ENCODE results near the gene TPSG1. TPM values are rescaled to one million over a fixed set of nuclear protein-coding genes. Genes with fewer than 3 reads are reported as not detected.

The TPSG1 gene
- total RNA-seq, 1 experiment from 2014 or later, result not detected

DNA sequence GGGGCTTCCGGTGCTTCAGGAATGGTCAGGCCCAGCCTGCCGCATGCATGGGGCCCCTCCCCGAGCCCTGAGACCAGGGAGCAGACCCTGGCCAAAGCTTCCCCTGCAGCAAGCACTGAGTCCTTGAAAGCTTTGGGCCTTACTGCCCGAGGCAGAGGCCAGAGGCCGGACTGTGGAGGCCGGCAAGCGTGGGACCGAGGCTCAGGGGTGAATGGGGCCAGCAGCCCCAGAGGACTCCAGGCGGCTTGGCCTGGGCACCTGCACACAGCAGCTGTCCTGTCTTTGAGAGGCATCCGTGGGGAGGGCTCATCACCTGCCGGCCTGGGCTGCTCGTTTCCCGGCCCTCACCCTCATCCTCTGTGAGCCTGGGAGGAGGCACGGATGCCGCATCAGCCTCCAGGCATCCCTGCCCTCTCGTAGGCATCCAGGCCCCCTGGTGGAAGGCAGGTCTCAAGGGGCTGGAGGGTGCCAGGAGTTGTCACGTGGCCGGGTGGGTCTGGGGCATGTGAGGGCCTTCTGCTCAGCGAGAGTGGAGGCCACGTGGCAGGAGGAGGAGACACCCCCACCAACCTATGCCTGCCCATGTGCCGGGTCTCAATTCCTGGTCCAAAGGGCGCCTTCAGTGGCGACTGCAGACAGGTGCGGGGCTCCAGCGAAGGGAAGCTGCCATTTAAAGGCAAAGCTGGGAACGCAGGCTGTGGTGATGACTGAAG is 40.8 kb downstream of the TPSG1 start:
- H3K4me3 ChIP-seq (replicated peaks in 1 of 2; ENCODE audit: low read depth in 1 of 2, low read length in 2 of 2), result no peak overlapping the region
- ATAC-seq (no peak), DNase-seq (ENCODE audit: low read depth, low spot score) (no peak)
- no peak overlapping the region for H3K4me2 ChIP-seq (ENCODE audit: low read length)
- ChIA-PET RAD21 (ENCODE audit: low non-redundant PET in 1 of 2, low total read pairs in 2 of 2, uncharacterized antibody in 2 of 2, unreplicated experiment in 2 of 2) (no interaction called here), POLR2A (no interaction called here), CTCF (no interaction called here)
- no peaks in the 10 kb centered on the region for H3K9me3 ChIP-seq (ENCODE audit: control insufficient read depth in 1 of 2, insufficient read depth in 1 of 2, low read depth in 1 of 2, low read length in 2 of 2)
- H3K9ac ChIP-seq (ENCODE audit: low read length), result no peak overlapping the region
- H2AFZ ChIP-seq (ENCODE audit: low read depth, low read length, poor library complexity, severe bottlenecking), result no peak overlapping the region
- H3K79me2 ChIP-seq (ENCODE audit: insufficient read depth, low read length), result no peaks in the 10 kb centered on the region; the same call in 1 of the 2 replicates
- no TSS peak for BruUV-seq (replicated peaks)
- intact Hi-C loops (cut with micrococcal nuclease), result no loop called here
- no peaks in the 10 kb centered on the region for H3K9me2 ChIP-seq (ENCODE audit: insufficient read depth)
- H3K27ac ChIP-seq (ENCODE audit: low read depth, low read length), result no peak overlapping the region; the same call in 1 of the 2 replicates
- H4K20me1 ChIP-seq (ENCODE audit: insufficient read depth), result no peaks in the 10 kb centered on the region
- TF ChIP-seq ELF1 (IDR thresholded peaks at IDR 0.05; ENCODE audit: borderline replicate concordance, low read depth) (no peak), TCF7L2 (IDR thresholded peaks at IDR 0.05; ENCODE audit: borderline replicate concordance, extremely low read depth, insufficient read depth, insufficient read length) (no peak)
- TF ChIP-seq, protein P1, sequence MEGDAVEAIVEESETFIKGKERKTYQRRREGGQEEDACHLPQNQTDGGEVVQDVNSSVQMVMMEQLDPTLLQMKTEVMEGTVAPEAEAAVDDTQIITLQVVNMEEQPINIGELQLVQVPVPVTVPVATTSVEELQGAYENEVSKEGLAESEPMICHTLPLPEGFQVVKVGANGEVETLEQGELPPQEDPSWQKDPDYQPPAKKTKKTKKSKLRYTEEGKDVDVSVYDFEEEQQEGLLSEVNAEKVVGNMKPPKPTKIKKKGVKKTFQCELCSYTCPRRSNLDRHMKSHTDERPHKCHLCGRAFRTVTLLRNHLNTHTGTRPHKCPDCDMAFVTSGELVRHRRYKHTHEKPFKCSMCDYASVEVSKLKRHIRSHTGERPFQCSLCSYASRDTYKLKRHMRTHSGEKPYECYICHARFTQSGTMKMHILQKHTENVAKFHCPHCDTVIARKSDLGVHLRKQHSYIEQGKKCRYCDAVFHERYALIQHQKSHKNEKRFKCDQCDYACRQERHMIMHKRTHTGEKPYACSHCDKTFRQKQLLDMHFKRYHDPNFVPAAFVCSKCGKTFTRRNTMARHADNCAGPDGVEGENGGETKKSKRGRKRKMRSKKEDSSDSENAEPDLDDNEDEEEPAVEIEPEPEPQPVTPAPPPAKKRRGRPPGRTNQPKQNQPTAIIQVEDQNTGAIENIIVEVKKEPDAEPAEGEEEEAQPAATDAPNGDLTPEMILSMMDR (IDR thresholded peaks at IDR 0.05 in 2 of 3, conservative IDR thresholded peaks at IDR 0.05 in 1 of 3; ENCODE audit: borderline replicate concordance in 1 of 3, insufficient read depth in 1 of 3, low read depth in 2 of 3, low read length in 2 of 3), result peak in 2 of 3 experiments; percentile 29 to 30; a peak in 3 of 6 replicates
- no peaks in the 10 kb centered on the region for H3K27me3 ChIP-seq (ENCODE audit: insufficient read depth, low read length)
- H3K4me1 ChIP-seq (ENCODE audit: control insufficient read depth in 1 of 2, insufficient read depth in 2 of 2, low read length in 2 of 2), result peaks cover 24 to 42% of the 10 kb centered on the region in 2 experiments
- H3K36me3 ChIP-seq (ENCODE audit: control insufficient read depth in 1 of 2, insufficient read depth in 2 of 2, low read length in 2 of 2), result no peaks in the 10 kb centered on the region
